ENCODE data around the gene RNF123. TPM values are rescaled to one million over a fixed set of nuclear protein-coding genes. Genes with fewer than 3 reads are reported as not detected.

RNF123 gene
- total RNA-seq, 2 donors from 2014 or later = 28.3 to 29.4 TPM

DNA sequence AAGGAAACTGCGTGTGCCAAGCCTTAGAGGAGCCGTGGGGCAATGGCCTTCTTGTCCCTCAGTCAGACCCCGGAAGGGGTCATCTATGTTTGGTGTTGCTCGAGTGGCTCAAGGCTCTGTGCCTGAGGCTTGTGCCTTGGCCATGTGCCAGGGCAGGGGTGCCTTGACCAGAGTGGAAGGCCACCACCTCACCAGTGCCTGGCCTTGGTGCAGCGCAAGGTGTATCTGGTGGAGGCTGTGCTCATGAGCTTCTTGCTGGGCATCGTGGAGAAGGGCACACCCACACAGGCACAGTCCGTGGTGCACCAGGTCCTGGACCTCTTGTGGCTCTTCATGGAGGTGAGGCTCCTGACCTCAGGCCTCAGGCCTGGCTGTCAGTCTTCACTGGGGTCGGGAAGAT, 10.7 kb downstream of the RNF123 start:
- no peak overlapping the region for H3K4me3 ChIP-seq
- no peaks in the 10 kb centered on the region for H3K4me1 ChIP-seq (ENCODE audit: control insufficient read depth in 1 of 2, low read depth in 2 of 2)
- no peak for ATAC-seq (ENCODE audit: insufficient number of reproducible peaks, low FRiP score, low read depth)
- H3K27me3 ChIP-seq (replicated peaks; ENCODE audit: insufficient read depth) = no peaks in the 10 kb centered on the region
- TF ChIP-seq, protein P1, sequence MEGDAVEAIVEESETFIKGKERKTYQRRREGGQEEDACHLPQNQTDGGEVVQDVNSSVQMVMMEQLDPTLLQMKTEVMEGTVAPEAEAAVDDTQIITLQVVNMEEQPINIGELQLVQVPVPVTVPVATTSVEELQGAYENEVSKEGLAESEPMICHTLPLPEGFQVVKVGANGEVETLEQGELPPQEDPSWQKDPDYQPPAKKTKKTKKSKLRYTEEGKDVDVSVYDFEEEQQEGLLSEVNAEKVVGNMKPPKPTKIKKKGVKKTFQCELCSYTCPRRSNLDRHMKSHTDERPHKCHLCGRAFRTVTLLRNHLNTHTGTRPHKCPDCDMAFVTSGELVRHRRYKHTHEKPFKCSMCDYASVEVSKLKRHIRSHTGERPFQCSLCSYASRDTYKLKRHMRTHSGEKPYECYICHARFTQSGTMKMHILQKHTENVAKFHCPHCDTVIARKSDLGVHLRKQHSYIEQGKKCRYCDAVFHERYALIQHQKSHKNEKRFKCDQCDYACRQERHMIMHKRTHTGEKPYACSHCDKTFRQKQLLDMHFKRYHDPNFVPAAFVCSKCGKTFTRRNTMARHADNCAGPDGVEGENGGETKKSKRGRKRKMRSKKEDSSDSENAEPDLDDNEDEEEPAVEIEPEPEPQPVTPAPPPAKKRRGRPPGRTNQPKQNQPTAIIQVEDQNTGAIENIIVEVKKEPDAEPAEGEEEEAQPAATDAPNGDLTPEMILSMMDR (IDR thresholded peaks at IDR 0.05) = no peak
- DNase-seq (ENCODE audit: low spot score) = no peak
- H3K9me3 ChIP-seq = no peaks in the 10 kb centered on the region
- H3K27ac ChIP-seq = no peak overlapping the region
- H3K36me3 ChIP-seq = peaks cover 30% of the 10 kb centered on the region

DNA sequence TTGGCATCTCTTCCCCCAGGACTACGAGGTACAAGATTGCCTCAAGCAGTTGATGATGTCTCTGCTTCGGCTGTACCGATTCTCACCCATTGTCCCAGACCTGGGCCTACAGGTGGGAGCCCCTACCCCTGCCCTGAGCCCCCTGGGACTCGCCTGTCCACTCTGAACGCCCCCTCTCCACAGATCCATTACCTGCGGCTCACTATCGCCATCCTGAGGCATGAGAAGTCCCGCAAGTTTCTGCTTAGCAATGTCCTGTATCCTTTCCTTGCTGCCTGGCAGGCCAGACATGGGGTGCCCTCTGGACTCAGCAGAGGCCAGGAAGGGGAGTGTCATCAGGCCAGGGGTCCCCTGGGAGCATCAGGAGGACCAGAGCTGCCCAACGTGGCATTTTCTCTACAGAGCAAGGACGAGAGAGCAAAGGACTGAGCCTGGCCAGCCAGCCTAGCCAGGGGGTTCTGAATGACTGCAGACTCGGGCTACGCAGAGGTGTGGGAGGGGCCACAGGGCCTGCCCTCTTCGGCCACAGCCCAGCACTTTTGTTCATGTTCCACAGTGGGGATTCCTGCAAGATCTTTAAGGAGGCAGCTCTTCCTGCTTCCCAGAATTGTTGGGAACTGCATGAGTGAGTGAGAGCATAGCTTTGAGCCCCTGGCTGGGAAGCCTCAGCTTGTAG, 11.2 kb downstream of the RNF123 start:
- Histone ChIP-seq H3K27me3 (replicated peaks; ENCODE audit: insufficient read depth) (no peaks in the 10 kb centered on the region), H3K4me1 (ENCODE audit: control insufficient read depth in 1 of 2, low read depth in 2 of 2) (no peaks in the 10 kb centered on the region), H3K36me3 (peaks cover 36% of the 10 kb centered on the region), H3K27ac (no peak overlapping the region), H3K4me3 (no peak overlapping the region), H3K9me3 (no peaks in the 10 kb centered on the region)
- TF ChIP-seq, protein P1 (IDR thresholded peaks at IDR 0.05) = no peak
- DNase-seq (ENCODE audit: low spot score) (no peak), ATAC-seq (ENCODE audit: insufficient number of reproducible peaks, low FRiP score, low read depth) (no peak)

- H3K27ac ChIP-seq = no peak overlapping the region
- no peaks in the 10 kb centered on the region for H3K27me3 ChIP-seq (replicated peaks; ENCODE audit: insufficient read depth)
- TF ChIP-seq, protein P1 (IDR thresholded peaks at IDR 0.05) = no peak
- H3K4me3 ChIP-seq = no peak overlapping the region
- ATAC-seq (ENCODE audit: insufficient number of reproducible peaks, low FRiP score, low read depth) (no peak), DNase-seq (ENCODE audit: low spot score) (no peak)
- no peaks in the 10 kb centered on the region for H3K4me1 ChIP-seq (ENCODE audit: control insufficient read depth in 1 of 2, low read depth in 2 of 2)
- no peaks in the 10 kb centered on the region for H3K9me3 ChIP-seq
- peaks cover 37% of the 10 kb centered on the region for H3K36me3 ChIP-seq
Observed at GRCh38 chr3:49701388-49702077, 12.2 kb downstream of the RNF123 start.

- no peak for DNase-seq (ENCODE audit: low spot score)
- ATAC-seq (ENCODE audit: insufficient number of reproducible peaks, low FRiP score, low read depth) = no peak
Observed at GRCh38 chr3:49702672-49703071, 13.3 kb downstream of the RNF123 start.

GRCh38 chr3:49703443-49703927, 14.1 kb downstream of the RNF123 start:
- Histone ChIP-seq H3K4me3 (no peak overlapping the region), H3K36me3 (peaks cover 33% of the 10 kb centered on the region), H3K4me1 (ENCODE audit: control insufficient read depth in 1 of 2, low read depth in 2 of 2) (no peaks in the 10 kb centered on the region), H3K27ac (no peak overlapping the region), H3K27me3 (replicated peaks; ENCODE audit: insufficient read depth) (no peaks in the 10 kb centered on the region), H3K9me3 (no peaks in the 10 kb centered on the region)
- DNase-seq (ENCODE audit: low spot score) (no peak), ATAC-seq (ENCODE audit: insufficient number of reproducible peaks, low FRiP score, low read depth) (no peak)
- TF ChIP-seq, protein P1 (IDR thresholded peaks at IDR 0.05) = peak; percentile 75

More at GRCh38 chr3:49702672-49703071, 13.3 kb downstream of the RNF123 start:
- no peak overlapping the region for H3K4me3 ChIP-seq
- no peaks in the 10 kb centered on the region for H3K9me3 ChIP-seq
- TF ChIP-seq, protein P1 (IDR thresholded peaks at IDR 0.05) = no peak
- H3K27ac ChIP-seq = no peak overlapping the region
- peaks cover 37% of the 10 kb centered on the region for H3K36me3 ChIP-seq
- H3K4me1 ChIP-seq (ENCODE audit: control insufficient read depth in 1 of 2, low read depth in 2 of 2) = no peaks in the 10 kb centered on the region
- no peaks in the 10 kb centered on the region for H3K27me3 ChIP-seq (replicated peaks; ENCODE audit: insufficient read depth)

All from thoracic aorta (tissue), 2 donors.